ENCODE data around the gene METTL1. TPM values are rescaled to one million over a fixed set of nuclear protein-coding genes. Genes with fewer than 3 reads are reported as not detected.

The METTL1 gene
- total and polyA plus RNA-seq, 9 of the 15 experiments (the other 6 are each of a cell fraction or from before 2014, with no cell fraction given): 12.6 to 65.9 (median 39.2) TPM

DNA sequence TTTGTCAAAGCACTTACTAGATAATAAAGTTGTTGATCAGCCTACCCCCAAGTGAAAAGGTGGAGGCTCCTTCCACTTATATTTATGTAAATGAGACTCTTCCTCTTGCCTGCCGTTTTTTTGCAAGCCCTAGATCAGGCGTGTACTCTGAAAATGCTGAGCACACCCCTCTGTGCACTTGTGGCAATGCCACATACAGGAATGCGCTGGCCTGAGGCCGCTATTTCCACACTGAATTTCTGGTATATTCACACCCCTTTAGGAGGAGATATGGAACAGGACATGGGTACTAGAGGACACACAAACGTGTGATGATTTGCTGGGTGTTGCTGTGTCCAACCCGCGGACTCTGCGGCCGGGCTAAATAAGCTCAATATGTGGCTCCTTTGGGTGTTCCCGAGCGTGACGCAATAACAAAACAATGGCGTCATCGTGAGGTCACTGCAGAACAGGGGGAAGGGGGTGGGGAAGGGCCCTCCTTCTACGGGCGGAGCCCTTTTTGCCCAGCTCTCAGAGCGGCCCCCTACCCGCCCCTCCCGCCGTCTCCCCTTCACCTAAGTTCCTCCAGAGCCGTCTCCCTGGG is 27.6 kb downstream of the METTL1 start (continued):
- TF ChIP-seq PTTG1 (tag; IDR thresholded peaks at IDR 0.05; ENCODE audit: low read depth) (no peak), TARDBP (IDR thresholded peaks at IDR 0.05) (peak; percentile 94), MYC (IDR thresholded peaks at IDR 0.05; ENCODE audit: low read depth, low read length) (no peak), MYC (CRISPR knock-in tag; IDR thresholded peaks at IDR 0.05; ENCODE audit: borderline replicate concordance, low read depth) (no peak), ZNF830 (CRISPR knock-in tag; IDR thresholded peaks at IDR 0.05) (no peak), CHCHD3 (CRISPR knock-in tag; IDR thresholded peaks at IDR 0.05) (no peak), KHSRP (IDR thresholded peaks at IDR 0.05) (peak; percentile 93), RBM14 (IDR thresholded peaks at IDR 0.05; ENCODE audit: borderline replicate concordance, insufficient read depth, low read depth, low read length) (no peak), CBX5 (IDR thresholded peaks at IDR 0.05; ENCODE audit: borderline replicate concordance, low read depth) (no peak), NBN (IDR thresholded peaks at IDR 0.05; ENCODE audit: low read depth) (peak; percentile 95), RHOXF2B (CRISPR knock-in tag; conservative IDR thresholded peaks at IDR 0.05) (no peak), MXI1 (IDR thresholded peaks at IDR 0.05; ENCODE audit: low read depth, low read length) (no peak), KAT8 (IDR thresholded peaks at IDR 0.05; ENCODE audit: low read depth) (no peak), RBM22 (IDR thresholded peaks at IDR 0.05; ENCODE audit: low read depth, low read length, poor library complexity, severe bottlenecking) (peak; percentile 49), GABPB1 (CRISPR knock-in tag; IDR thresholded peaks at IDR 0.05) (peak; percentile 24; the same call in 1 of the 2 replicates), ATF1 (CRISPR knock-in tag; IDR thresholded peaks at IDR 0.05) (peak; percentile 89), ATF1 (tag; IDR thresholded peaks at IDR 0.05) (peak; percentile 99), CEBPB (tag; IDR thresholded peaks at IDR 0.05) (peak; percentile 98), MBD2 (IDR thresholded peaks at IDR 0.05; ENCODE audit: borderline replicate concordance, low read depth) (no peak)
- TF ChIP-seq, protein P1, sequence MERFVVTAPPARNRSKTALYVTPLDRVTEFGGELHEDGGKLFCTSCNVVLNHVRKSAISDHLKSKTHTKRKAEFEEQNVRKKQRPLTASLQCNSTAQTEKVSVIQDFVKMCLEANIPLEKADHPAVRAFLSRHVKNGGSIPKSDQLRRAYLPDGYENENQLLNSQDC (CRISPR knock-in tag; IDR thresholded peaks at IDR 0.05): no peak
- TF ChIP-seq, protein P2, sequence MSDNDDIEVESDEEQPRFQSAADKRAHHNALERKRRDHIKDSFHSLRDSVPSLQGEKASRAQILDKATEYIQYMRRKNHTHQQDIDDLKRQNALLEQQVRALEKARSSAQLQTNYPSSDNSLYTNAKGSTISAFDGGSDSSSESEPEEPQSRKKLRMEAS (CRISPR knock-in tag; IDR thresholded peaks at IDR 0.05): no peak
- TF ChIP-seq, protein P3, sequence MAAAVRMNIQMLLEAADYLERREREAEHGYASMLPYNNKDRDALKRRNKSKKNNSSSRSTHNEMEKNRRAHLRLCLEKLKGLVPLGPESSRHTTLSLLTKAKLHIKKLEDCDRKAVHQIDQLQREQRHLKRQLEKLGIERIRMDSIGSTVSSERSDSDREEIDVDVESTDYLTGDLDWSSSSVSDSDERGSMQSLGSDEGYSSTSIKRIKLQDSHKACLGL (CRISPR knock-in tag; IDR thresholded peaks at IDR 0.05; ENCODE audit: borderline replicate concordance, poor library complexity, severe bottlenecking): no peak
- TF ChIP-seq, protein P4, sequence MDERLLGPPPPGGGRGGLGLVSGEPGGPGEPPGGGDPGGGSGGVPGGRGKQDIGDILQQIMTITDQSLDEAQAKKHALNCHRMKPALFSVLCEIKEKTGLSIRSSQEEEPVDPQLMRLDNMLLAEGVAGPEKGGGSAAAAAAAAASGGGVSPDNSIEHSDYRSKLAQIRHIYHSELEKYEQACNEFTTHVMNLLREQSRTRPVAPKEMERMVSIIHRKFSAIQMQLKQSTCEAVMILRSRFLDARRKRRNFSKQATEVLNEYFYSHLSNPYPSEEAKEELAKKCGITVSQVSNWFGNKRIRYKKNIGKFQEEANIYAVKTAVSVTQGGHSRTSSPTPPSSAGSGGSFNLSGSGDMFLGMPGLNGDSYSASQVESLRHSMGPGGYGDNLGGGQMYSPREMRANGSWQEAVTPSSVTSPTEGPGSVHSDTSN (CRISPR knock-in tag; IDR thresholded peaks at IDR 0.05; ENCODE audit: low read depth): no peak
- TF ChIP-seq, protein P4 (tag; conservative IDR thresholded peaks at IDR 0.05; ENCODE audit: low read depth): no peak
- TF ChIP-seq, protein P5, sequence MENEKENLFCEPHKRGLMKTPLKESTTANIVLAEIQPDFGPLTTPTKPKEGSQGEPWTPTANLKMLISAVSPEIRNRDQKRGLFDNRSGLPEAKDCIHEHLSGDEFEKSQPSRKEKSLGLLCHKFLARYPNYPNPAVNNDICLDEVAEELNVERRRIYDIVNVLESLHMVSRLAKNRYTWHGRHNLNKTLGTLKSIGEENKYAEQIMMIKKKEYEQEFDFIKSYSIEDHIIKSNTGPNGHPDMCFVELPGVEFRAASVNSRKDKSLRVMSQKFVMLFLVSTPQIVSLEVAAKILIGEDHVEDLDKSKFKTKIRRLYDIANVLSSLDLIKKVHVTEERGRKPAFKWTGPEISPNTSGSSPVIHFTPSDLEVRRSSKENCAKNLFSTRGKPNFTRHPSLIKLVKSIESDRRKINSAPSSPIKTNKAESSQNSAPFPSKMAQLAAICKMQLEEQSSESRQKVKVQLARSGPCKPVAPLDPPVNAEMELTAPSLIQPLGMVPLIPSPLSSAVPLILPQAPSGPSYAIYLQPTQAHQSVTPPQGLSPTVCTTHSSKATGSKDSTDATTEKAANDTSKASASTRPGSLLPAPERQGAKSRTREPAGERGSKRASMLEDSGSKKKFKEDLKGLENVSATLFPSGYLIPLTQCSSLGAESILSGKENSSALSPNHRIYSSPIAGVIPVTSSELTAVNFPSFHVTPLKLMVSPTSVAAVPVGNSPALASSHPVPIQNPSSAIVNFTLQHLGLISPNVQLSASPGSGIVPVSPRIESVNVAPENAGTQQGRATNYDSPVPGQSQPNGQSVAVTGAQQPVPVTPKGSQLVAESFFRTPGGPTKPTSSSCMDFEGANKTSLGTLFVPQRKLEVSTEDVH (IDR thresholded peaks at IDR 0.05; ENCODE audit: low read depth, partially characterized antibody): peak; percentile 43

All from K562 (cell line).